Body of pancreas (tissue), 4 donors: ENCODE results near the gene TARBP1. TPM values are rescaled to one million over a fixed set of nuclear protein-coding genes. Genes with fewer than 3 reads are reported as not detected.

Experiments used
- ATAC-seq: fragments of 150-250 bp; one replicate; pipeline ENCODE4 v1.9.1; 2016
- DNase-seq, 4 donors: peaks; one replicate each; pipeline ENCODE4 v3.0.0-alpha.2; 2019
- H3K27ac ChIP-seq, 4 donors: fragments of 200-600 bp; sonication (generic); 1 replicate in 3 of 4; 2 replicates in 1 of 4; pipeline versions ENCODE4 v1.5.1 to v1.6.1; 2016 to 2019; ENCODE audit warnings: mild to moderate bottlenecking in 1 of 4, mixed read lengths in 1 of 4, moderate library complexity in 1 of 4
- H3K27me3 ChIP-seq, 2 donors: fragments of 200-600 bp; sonication (generic); one replicate each; pipeline ENCODE4 v1.6.0; 2016; ENCODE audit warnings: mild to moderate bottlenecking in 1 of 2
- H3K36me3 ChIP-seq, 2 donors: fragments of 200-600 bp; sonication (generic); replicated peaks in 1 of 2; 2 replicates each; pipeline ENCODE4 v1.5.1; 2016; ENCODE audit warnings: low read depth in 2 of 2; ENCODE audit not compliant: insufficient read depth in 1 of 2
- H3K4me1 ChIP-seq: fragments of 200-600 bp; sonication (generic); one replicate; pipeline ENCODE4 v1.6.0; 2016
- H3K4me3 ChIP-seq, 2 donors: fragments of 200-600 bp; sonication (generic); 1 replicate in 1 of 2; 2 replicates in 1 of 2; pipeline ENCODE4 v1.5.1; 2016 to 2019
- H3K9me3 ChIP-seq, 3 donors: fragments of 200-600 bp; sonication (generic); 1 replicate in 2 of 3; 2 replicates in 1 of 3; pipeline ENCODE4 v1.5.1; 2016
- CTCF ChIP-seq, 7 experiments: fragments of 450-650 bp in 4 of 7; fragments of 200-600 bp in 3 of 7; sonication (generic) in 3 of 7; IDR thresholded peaks; one replicate each; pipeline ENCODE4 v1.5.1; 2016 to 2019; ENCODE audit warnings: antibody characterized with exemption in 7 of 7
- POLR2A ChIP-seq, 3 donors: fragments of 450-650 bp; IDR thresholded peaks; one replicate each; pipeline ENCODE4 v1.6.1; 2016; ENCODE audit warnings: antibody characterized with exemption in 3 of 3, mild to moderate bottlenecking in 2 of 3
- WGBS, 2 donors: methylation state at CpG; one replicate each; pipeline ENCODE4 v1.1.5; 2017; 5-methylcytosine and 5-hydroxymethylcytosine counted together
- intact Hi-C: fragments of 100-400 bp; cut with DNase I; formaldehyde crosslinking; loops from one replicate; pipeline ENCODE4 v1.15.1; 2023
- total RNA-seq, 2 donors: library from RNA; depleted of rRNA; stranded (reverse); fragments of >200 nt; gene quantifications; one replicate each; pipeline ENCODE4 v1.1.0, GENCODE V29; 2016

TARBP1 gene
- total RNA-seq, 2 donors from 2014 or later = 30.6 to 32.0 TPM

GRCh38 chr1:234466945-234467344, 12.0 kb downstream of the TARBP1 start:
- no peak overlapping the region for H3K27ac ChIP-seq
- WGBS, 2 donors = 97 to 98% methylated on average over 6 of the region's 6 CpGs
- intact Hi-C loops = no loop called here
- ATAC-seq (no peak), DNase-seq (no peak)
- no peak overlapping the region for H3K4me3 ChIP-seq
- TF ChIP-seq CTCF (IDR thresholded peaks at IDR 0.05) = no peak
- no peak for TF ChIP-seq POLR2A (IDR thresholded peaks at IDR 0.05)
- H3K36me3 ChIP-seq = peaks cover 0 to 5% of the 10 kb centered on the region in 2 donors
- H3K9me3 ChIP-seq = no peaks in the 10 kb centered on the region
- no peaks in the 10 kb centered on the region for H3K27me3 ChIP-seq
- peaks cover 7% of the 10 kb centered on the region for H3K4me1 ChIP-seq

GRCh38 chr1:234463749-234464148, 15.2 kb downstream of the TARBP1 start:
- peaks cover 9% of the 10 kb centered on the region for H3K4me1 ChIP-seq

GRCh38 chr1:234460652-234461051, 18.3 kb downstream of the TARBP1 start:
- no peaks in the 10 kb centered on the region for H3K27me3 ChIP-seq
- H3K27ac ChIP-seq = no peak overlapping the region
- no peaks in the 10 kb centered on the region for H3K9me3 ChIP-seq
- no peak overlapping the region for H3K4me3 ChIP-seq
- peaks cover 9% of the 10 kb centered on the region for H3K4me1 ChIP-seq
- peaks cover 0 to 6% of the 10 kb centered on the region in 2 donors for H3K36me3 ChIP-seq
- 94 to 96% methylated on average over 5 of the region's 5 CpGs for WGBS, 2 donors
- intact Hi-C loops = no loop called here
- DNase-seq (no peak), ATAC-seq (no peak)
- TF ChIP-seq CTCF (IDR thresholded peaks at IDR 0.05) (no peak), POLR2A (IDR thresholded peaks at IDR 0.05) (no peak)

More at GRCh38 chr1:234463749-234464148, 15.2 kb downstream of the TARBP1 start:
- no peak for DNase-seq
- H3K4me3 ChIP-seq = no peak overlapping the region
- H3K27me3 ChIP-seq = no peaks in the 10 kb centered on the region
- ATAC-seq = no peak
- H3K27ac ChIP-seq = no peak overlapping the region
- no peaks in the 10 kb centered on the region for H3K9me3 ChIP-seq
- no peak for TF ChIP-seq CTCF (IDR thresholded peaks at IDR 0.05)
- no peak for TF ChIP-seq POLR2A (IDR thresholded peaks at IDR 0.05)
- peaks cover 0 to 5% of the 10 kb centered on the region in 2 donors for H3K36me3 ChIP-seq
- intact Hi-C loops = no loop called here

- ATAC-seq = no peak
- Histone ChIP-seq H3K9me3 (no peaks in the 10 kb centered on the region), H3K36me3 (peaks cover 0 to 2% of the 10 kb centered on the region in 2 donors), H3K4me3 (no peak overlapping the region), H3K27ac (no peak overlapping the region), H3K27me3 (no peaks in the 10 kb centered on the region), H3K4me1 (peaks cover 9% of the 10 kb centered on the region)
- intact Hi-C loops = no loop called here
- no peak for DNase-seq
- TF ChIP-seq POLR2A (IDR thresholded peaks at IDR 0.05) = no peak
- 58 to 68% methylated on average over 6 of the region's 6 CpGs for WGBS, 2 donors
Observed at GRCh38 chr1:234458352-234459017, 20.5 kb downstream of the TARBP1 start.

GRCh38 chr1:234454926-234455325, 24.1 kb downstream of the TARBP1 start:
- 87 to 91% methylated on average over 6 of the region's 6 CpGs for WGBS, 2 donors
- TF ChIP-seq POLR2A (IDR thresholded peaks at IDR 0.05) = no peak
- no peak for TF ChIP-seq CTCF (IDR thresholded peaks at IDR 0.05)
- ATAC-seq = no peak

More at GRCh38 chr1:234454926-234455325, 24.1 kb downstream of the TARBP1 start:
- peaks cover 9% of the 10 kb centered on the region for H3K4me1 ChIP-seq
- H3K4me3 ChIP-seq = no peak overlapping the region
- H3K9me3 ChIP-seq = no peaks in the 10 kb centered on the region
- no peak overlapping the region for H3K27ac ChIP-seq
- intact Hi-C loops = no loop called here
- no peak for DNase-seq
- peaks cover 0 to 2% of the 10 kb centered on the region in 2 donors for H3K36me3 ChIP-seq
- H3K27me3 ChIP-seq = no peaks in the 10 kb centered on the region
